ENCODE results near the gene USP12.

USP12 gene

DNA sequence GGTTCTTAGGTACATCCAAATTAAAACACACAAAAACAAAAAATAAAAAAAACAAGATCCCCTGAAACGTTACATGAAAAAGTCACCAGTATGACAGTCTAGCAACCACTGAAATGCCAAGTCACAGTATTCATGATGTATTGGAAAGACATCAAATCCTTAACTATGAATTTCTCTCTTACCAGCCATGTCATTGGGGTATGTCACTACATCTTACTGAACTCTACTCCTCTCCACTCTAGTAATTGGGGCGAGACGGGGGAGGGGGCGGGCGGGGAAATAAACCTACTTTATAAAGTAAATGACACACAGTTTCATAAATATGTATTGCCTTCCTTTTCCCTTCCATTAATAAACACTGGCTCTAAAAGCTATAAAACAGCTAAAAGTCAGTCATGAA is 65.5 kb downstream of the USP12 start:
- no peak overlapping the region for H3K4me3 ChIP-seq (ENCODE audit: low read length)
- no peak for TF ChIP-seq ZNF274 (IDR thresholded peaks at IDR 0.05; ENCODE audit: low read depth, low read length)

DNA sequence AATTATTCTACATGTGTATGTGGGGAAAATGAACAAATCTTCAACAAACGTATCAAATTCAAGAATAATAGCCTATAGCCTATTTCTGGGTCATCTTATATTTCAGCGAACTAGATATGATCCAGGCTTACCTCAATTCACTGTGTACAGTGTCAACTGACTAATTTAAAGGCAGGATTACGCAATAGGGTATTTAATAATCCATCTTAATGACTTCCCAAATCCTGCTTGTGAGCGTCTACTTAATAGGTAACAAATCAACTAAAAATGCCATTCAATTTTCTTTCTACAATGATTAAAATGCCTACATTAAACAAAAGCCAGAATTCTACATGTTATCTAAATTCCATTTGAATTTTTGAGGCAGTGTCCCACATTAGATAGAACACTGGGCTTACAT is 67.0 kb downstream of the USP12 start:
- no peak for TF ChIP-seq ZNF274 (IDR thresholded peaks at IDR 0.05; ENCODE audit: low read depth, low read length)
- H3K4me3 ChIP-seq (ENCODE audit: low read length) = no peak overlapping the region

DNA sequence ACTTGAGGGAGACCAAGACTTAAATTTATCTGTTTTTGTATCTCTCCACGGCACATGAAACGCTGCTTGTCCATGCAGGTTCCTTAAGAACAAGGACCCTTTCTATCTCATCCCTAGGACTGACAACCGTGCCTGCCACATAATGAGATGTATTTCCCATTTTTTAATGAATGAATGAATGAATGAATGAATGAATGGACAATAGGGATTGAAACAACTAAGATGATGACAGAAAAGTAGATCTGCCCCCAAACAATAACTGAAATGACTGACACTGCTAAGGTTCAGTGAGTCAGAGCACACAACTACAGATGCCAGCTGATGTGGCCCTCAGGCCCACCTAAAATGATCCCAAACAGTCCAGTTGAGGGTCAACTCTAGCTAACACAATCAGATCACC is 69.8 kb downstream of the USP12 start:
- H3K4me3 ChIP-seq (ENCODE audit: low read length) = no peak overlapping the region
- TF ChIP-seq ZNF274 (IDR thresholded peaks at IDR 0.05; ENCODE audit: low read depth, low read length) = no peak

DNA sequence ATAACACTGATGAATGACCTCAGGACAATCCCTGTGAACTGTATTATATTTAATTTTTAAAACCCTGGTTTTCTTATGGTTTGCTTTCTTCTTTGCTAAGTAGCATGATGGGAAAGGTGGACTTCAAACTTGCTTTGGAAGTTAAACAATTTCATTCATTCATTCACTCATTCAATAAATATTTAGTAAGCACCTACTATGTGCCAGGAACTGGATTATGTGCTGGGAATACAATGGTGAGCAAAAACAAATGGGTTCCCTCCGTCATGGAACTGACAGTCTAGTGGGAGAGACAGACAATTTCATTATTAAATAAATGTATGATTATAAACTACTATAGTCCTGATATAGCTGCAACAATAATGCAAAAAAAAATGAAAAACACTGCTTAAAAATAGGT is 70.3 kb downstream of the USP12 start:
- TF ChIP-seq ZNF274 (IDR thresholded peaks at IDR 0.05; ENCODE audit: low read depth, low read length) = no peak
- H3K4me3 ChIP-seq (ENCODE audit: low read length) = no peak overlapping the region

DNA sequence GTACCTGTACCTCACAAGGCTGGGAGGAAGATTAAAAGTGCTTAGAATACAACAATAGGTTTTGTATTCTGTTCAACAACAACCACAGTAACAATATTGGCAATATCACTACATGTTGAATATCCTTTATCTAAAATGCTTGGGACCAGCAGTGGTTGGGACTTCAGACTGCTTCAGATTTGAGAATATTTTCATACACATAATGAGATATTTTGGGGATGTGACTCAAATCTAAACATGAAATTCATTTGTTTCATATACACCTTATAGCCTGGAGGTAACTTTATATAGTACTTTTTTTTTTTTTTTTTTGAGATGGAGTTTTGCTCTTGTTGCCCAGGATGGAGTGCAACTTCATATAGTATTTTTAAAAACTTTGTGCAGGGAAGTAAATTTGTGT is 73.9 kb downstream of the USP12 start:
- no peak for TF ChIP-seq ZNF274 (IDR thresholded peaks at IDR 0.05; ENCODE audit: low read depth, low read length)
- H3K4me3 ChIP-seq (ENCODE audit: low read length) = no peak overlapping the region

DNA sequence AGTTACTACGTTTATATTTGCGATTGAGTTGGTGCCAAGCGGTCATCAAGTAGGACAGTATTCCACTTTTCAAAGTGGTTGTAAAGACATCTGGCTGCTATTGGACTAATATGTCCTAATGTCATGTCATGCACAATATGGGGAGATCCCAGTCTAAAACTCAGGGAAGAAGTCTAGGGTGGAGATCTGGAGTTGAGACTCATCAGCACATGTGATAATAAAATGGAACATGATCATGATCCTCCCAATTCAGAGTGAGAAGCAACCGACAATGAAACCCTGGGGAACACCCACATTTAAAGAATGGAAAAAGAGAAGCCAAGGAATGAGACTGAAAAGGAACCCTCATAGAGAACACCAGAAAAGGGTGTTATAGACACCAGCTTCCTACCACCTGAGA is 80.2 kb downstream of the USP12 start:
- no peak for TF ChIP-seq ZNF274 (IDR thresholded peaks at IDR 0.05; ENCODE audit: low read depth, low read length)

DNA sequence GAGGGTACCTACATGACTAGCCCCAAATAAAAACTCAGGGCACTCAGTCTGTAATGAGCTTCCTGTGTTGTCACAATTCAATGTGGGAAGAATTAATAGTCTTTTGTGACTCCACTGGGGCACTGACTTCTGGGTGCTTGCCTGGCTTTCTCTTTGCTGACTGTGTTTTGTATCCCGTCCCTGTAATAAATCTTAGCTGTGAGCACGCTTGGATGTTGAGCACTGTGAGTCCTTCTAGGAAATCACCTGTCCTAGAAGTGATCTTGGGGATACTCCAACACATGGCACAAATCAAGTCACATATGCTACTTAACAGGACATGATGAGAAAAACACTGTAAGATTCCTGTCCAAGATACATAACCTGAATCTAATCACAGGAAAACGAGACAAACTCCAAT is 83.0 kb downstream of the USP12 start:
- H3K4me3 ChIP-seq (ENCODE audit: low read length) = no peak overlapping the region
- no peak for TF ChIP-seq ZNF274 (IDR thresholded peaks at IDR 0.05; ENCODE audit: low read depth, low read length)

More for the DNA sequence above, 80.2 kb downstream of the USP12 start:
- H3K4me3 ChIP-seq (ENCODE audit: low read length) = no peak overlapping the region

DNA sequence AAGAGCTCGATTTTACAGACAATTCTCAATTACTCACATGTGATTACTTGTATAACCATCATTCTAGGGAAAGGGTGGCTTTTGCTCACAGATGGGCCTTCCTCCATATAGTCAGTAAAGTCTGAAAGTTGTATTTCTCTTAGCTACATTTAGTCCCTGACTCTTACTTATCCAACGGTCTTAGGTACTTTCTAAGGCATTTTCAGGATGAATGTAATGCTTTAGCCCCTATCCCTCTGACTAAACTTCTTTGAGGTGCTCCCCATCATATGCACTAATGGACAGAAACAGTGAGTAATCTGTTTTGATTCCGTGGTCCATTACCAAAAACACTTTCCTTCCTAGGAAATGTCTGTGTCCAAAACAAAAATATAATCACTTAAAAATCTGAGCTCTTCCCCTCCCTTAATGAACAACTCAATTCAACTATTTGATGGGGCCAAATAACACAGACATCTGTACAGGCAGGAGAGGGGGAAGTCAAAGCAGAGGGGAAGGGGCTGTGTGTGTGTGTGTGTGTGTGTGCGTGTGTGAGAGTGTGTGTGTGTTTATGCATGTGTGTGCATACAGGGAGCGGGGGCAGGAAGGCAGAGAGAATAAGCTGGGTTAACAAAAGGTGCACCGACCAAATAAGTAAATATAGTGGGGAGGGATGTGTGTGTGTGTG is 84.9 kb downstream of the USP12 start:
- no peak for TF ChIP-seq ZNF274 (IDR thresholded peaks at IDR 0.05; ENCODE audit: low read depth, low read length)
- no peak overlapping the region for H3K4me3 ChIP-seq (ENCODE audit: low read length)

DNA sequence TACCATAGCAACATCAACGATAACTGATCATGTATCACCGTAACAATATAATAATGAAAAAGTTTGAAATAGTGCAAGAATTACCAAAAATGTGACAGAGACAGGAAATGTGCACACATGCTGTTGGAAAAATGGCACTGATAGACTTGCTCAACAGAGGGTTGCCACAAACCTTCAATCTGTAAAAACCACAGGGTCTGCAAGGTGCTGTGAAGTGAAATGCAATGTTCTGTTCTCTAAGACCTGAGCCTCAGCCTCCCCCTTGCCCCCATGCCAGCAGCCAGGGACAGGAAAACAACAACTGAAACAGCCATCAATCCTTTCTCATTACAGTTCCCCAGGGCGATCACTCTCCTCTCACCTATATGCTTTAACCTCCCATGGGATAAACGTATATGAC is 88.4 kb downstream of the USP12 start:
- H3K4me3 ChIP-seq (ENCODE audit: low read length) = no peak overlapping the region
- no peak for TF ChIP-seq ZNF274 (IDR thresholded peaks at IDR 0.05; ENCODE audit: low read depth, low read length)

DNA sequence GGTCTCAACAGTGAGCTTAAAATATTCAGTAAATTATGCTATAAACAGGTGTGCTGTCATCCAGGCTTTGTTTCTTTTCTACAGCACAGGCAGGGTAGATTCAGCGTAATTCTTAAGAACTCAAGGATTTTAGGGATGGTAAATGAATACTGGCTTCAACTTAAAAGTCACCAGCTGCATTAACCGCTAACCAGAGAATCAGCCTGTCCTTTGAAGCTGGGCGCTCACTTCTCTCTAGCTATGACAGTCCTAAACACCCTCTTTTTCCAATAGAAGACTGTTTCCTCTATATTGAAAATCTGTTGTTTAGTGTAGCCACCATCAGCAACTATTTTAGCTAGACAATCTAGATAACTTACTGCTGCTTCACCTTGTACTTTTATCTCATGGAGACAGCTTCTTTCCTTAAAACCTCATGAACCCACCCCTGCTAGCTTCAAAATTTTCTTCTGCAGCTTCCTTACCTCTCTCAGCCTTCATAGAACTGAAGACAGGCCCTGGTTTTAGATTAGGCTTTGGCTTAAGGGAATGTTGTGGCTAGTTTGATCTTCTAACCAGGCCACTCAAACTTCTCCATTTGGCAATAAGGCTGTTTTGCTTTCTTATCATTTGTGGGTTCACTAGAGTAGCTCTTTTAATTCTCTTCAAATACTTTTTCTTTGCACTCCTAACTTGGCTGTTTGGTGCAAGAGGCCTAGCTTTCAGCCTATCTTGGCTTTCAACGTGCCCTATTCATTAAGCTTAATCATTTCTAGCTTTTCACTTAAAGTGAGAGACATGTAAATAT is 89.5 kb downstream of the USP12 start:
- no peak overlapping the region for H3K4me3 ChIP-seq (ENCODE audit: low read length)
- no peak for TF ChIP-seq ZNF274 (IDR thresholded peaks at IDR 0.05; ENCODE audit: low read depth, low read length)

DNA sequence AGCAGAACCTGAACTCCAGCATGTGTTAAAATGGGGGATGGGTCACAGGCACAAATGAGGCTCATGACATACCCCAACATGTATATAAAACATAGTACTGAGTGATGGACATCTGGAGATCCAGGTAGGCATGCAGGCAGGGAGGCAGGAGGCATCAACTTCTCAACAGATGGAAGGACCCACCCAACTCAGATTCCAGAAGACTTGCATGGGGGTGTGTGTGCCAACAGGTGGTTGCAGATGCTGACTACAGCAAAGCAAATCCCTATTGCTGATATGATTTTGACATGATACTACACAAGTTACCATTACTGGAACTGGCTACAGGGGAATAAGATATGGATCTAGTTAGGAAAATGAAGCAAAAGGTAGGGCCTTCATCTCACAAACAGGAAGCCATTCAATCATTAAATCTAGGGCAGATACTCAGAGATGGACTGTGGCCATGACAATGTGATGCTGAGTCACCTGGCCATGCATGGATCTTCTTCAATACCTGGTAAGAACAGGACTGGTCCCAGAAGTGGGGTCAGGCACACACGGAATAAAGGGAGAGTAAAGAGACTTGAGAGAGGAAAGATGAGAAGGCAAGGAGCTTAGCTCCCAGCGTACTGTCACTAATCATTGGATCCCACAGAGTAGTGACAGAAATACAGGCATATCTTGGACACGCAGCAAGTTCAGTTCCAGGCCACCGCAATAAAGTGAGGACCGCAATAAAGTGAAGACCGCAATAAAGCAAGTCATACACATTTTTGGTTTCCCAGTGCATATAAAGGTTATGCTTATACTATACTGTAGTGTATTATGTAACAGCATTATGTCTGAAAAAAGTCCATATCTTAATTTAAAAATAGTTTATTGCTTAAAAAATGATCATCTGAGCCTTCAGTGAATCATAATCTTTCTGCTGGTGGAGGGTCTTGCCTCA is 91.3 kb downstream of the USP12 start:
- H3K4me3 ChIP-seq (ENCODE audit: low read length) = no peak overlapping the region
- no peak for TF ChIP-seq ZNF274 (IDR thresholded peaks at IDR 0.05; ENCODE audit: low read depth, low read length)

DNA sequence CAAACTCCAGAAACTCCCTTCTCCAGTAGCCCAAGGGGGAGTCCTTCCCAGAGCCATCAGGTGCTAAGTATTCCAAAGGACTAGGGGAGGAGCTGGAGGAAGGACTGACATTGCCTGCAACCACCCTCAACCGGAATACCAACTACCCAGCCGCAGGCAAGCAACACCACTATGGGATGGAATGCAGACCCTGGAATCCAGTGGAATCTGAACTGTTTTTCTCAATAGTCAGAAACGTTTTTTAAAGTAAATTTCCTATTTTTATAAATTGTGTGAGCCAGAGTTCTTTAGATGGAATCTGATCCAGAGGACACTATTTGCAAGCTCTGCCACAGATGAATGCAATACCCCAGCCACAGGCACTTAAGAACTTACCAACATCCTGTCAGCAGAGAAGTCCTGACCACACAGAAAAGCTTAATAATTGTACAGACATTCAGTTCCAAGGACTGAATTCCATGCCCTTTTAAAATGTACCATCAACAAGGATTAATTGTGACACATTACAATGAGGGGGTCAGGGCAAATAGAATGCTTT is 92.1 kb downstream of the USP12 start:
- H3K4me3 ChIP-seq (ENCODE audit: low read length) = no peak overlapping the region
- TF ChIP-seq ZNF274 (IDR thresholded peaks at IDR 0.05; ENCODE audit: low read depth, low read length) = no peak

DNA sequence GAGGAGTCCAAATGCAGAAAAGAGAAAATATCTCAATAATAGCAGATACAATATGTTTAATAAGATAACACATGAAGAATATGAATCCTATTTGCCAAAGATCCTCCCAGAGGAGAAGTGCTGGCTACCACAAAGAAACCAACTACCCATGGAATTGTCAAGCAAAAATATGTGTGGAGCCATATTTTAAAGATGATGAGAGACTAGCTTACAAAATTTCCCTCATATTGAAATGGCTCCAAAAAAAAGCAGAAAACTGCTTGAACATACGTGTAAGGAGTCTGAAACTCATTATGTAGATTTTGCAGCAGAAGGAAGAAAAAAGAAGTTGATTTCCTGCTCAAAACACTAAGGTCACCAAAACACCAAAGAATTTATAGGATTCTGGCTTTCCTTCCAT is 94.2 kb downstream of the USP12 start:
- no peak for TF ChIP-seq ZNF274 (IDR thresholded peaks at IDR 0.05; ENCODE audit: low read depth, low read length)
- H3K4me3 ChIP-seq (ENCODE audit: low read length) = no peak overlapping the region

DNA sequence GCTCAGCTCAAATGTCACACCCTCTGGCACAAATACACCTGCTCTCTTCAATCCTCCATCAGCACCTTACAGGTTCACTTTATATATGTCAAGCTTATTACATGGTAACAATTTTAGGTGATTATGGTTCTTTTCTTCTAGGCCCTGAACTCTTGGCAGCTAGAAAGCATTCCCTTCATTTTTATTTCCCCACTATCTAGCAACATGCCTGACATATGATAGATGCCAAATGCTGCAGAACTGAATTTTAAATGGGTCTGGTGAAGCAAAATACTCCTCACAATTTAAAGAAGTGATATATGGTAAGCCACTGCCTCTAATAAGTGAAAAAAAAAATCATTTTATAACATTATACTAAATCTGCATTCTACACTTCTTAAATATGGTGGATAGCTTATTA is 95.2 kb downstream of the USP12 start:
- no peak overlapping the region for H3K4me3 ChIP-seq (ENCODE audit: low read length)
- TF ChIP-seq ZNF274 (IDR thresholded peaks at IDR 0.05; ENCODE audit: low read depth, low read length) = no peak
